ENCODE results near the gene SEC14L3.

Gene SEC14L3

DNA sequence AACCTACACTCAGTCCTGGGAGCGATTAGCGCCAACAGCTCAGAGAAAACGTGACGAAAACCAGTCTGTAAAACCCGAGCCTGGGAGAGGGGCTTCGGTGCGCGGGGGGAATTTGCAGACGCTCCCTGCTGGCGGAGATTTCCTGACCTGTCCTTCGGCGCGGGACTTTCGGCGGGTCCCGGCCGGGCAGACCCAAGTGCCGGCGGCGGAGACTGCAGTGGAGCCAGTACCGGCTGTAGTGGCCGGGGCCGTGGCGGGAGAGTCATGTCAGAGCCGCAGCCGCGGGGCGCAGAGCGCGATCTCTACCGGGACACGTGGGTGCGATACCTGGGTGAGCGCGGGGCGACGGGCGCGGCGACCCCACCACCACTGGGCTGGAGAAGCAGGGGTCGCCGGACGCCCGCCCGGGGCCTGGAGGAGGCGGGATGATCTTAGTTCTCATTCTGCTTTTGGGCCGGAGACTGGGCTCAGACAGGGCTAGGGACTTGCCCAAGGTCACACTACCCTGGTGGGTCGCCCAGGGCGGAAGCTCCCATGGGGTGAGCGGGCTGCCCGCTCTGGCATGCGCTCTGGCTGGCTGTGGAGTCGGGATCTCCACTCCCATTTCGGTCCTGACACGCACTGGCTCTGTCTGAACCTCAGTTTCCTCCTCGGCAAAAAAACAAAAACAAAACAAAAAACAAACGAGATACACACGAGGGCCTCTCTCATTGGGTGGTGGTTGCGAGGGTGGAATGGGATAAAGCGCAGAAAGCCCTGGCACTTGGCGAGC is 46.0 kb downstream of the SEC14L3 start, which contains the start of gene MTFP1 (continued):
- peak; percentile 73; the same call in 1 of the 2 replicates for TF ChIP-seq GLIS2 (tag by site-specific recombination; IDR thresholded peaks at IDR 0.05)
- TF ChIP-seq ZNF404 (tag by site-specific recombination; IDR thresholded peaks at IDR 0.05): no peak
- no peak for TF ChIP-seq ZNF174 (tag by site-specific recombination; IDR thresholded peaks at IDR 0.05)
- TF ChIP-seq ZNF37A (tag by site-specific recombination; IDR thresholded peaks at IDR 0.05): no peak
- TF ChIP-seq, protein P1, sequence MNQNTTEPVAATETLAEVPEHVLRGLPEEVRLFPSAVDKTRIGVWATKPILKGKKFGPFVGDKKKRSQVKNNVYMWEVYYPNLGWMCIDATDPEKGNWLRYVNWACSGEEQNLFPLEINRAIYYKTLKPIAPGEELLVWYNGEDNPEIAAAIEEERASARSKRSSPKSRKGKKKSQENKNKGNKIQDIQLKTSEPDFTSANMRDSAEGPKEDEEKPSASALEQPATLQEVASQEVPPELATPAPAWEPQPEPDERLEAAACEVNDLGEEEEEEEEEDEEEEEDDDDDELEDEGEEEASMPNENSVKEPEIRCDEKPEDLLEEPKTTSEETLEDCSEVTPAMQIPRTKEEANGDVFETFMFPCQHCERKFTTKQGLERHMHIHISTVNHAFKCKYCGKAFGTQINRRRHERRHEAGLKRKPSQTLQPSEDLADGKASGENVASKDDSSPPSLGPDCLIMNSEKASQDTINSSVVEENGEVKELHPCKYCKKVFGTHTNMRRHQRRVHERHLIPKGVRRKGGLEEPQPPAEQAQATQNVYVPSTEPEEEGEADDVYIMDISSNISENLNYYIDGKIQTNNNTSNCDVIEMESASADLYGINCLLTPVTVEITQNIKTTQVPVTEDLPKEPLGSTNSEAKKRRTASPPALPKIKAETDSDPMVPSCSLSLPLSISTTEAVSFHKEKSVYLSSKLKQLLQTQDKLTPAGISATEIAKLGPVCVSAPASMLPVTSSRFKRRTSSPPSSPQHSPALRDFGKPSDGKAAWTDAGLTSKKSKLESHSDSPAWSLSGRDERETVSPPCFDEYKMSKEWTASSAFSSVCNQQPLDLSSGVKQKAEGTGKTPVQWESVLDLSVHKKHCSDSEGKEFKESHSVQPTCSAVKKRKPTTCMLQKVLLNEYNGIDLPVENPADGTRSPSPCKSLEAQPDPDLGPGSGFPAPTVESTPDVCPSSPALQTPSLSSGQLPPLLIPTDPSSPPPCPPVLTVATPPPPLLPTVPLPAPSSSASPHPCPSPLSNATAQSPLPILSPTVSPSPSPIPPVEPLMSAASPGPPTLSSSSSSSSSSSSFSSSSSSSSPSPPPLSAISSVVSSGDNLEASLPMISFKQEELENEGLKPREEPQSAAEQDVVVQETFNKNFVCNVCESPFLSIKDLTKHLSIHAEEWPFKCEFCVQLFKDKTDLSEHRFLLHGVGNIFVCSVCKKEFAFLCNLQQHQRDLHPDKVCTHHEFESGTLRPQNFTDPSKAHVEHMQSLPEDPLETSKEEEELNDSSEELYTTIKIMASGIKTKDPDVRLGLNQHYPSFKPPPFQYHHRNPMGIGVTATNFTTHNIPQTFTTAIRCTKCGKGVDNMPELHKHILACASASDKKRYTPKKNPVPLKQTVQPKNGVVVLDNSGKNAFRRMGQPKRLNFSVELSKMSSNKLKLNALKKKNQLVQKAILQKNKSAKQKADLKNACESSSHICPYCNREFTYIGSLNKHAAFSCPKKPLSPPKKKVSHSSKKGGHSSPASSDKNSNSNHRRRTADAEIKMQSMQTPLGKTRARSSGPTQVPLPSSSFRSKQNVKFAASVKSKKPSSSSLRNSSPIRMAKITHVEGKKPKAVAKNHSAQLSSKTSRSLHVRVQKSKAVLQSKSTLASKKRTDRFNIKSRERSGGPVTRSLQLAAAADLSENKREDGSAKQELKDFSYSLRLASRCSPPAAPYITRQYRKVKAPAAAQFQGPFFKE (tag by site-specific recombination; IDR thresholded peaks at IDR 0.05; ENCODE audit: borderline replicate concordance): no peak
- TF ChIP-seq, protein P2, sequence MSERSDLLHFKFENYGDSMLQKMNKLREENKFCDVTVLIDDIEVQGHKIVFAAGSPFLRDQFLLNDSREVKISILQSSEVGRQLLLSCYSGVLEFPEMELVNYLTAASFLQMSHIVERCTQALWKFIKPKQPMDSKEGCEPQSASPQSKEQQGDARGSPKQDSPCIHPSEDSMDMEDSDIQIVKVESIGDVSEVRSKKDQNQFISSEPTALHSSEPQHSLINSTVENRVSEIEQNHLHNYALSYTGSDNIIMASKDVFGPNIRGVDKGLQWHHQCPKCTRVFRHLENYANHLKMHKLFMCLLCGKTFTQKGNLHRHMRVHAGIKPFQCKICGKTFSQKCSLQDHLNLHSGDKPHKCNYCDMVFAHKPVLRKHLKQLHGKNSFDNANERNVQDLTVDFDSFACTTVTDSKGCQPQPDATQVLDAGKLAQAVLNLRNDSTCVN (tag by site-specific recombination; optimal IDR thresholded peaks at IDR 0.05): peak; percentile 83
- peak; percentile 46; the same call in 1 of the 2 replicates for TF ChIP-seq BCL11A (tag by site-specific recombination; IDR thresholded peaks at IDR 0.05; ENCODE audit: low read depth)
- TF ChIP-seq ZNF221 (tag by site-specific recombination; IDR thresholded peaks at IDR 0.05; ENCODE audit: borderline replicate concordance): no peak
- TF ChIP-seq SETDB1 (IDR thresholded peaks at IDR 0.05; ENCODE audit: insufficient read length, low read length): no peak
- TF ChIP-seq ZFP37 (tag by site-specific recombination; IDR thresholded peaks at IDR 0.05): peak; percentile 57; the same call in 1 of the 2 replicates
- TF ChIP-seq, protein P3, sequence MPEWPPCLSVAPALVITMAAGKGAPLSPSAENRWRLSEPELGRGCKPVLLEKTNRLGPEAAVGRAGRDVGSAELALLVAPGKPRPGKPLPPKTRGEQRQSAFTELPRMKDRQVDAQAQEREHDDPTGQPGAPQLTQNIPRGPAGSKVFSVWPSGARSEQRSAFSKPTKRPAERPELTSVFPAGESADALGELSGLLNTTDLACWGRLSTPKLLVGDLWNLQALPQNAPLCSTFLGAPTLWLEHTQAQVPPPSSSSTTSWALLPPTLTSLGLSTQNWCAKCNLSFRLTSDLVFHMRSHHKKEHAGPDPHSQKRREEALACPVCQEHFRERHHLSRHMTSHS (tag by site-specific recombination; IDR thresholded peaks at IDR 0.05): no peak
- TF ChIP-seq ZNF624 (tag by site-specific recombination; IDR thresholded peaks at IDR 0.05): no peak
- TF ChIP-seq ZNF121 (tag by site-specific recombination; IDR thresholded peaks at IDR 0.05): no peak
- 0 out of 2 replicates have a peak, but pooled peaks have one; percentile 26 for TF ChIP-seq ZNF2 (tag by site-specific recombination; IDR thresholded peaks at IDR 0.05)
- no peak for TF ChIP-seq ZNF423 (tag by site-specific recombination; IDR thresholded peaks at IDR 0.05)
- TF ChIP-seq ZNF394 (tag by site-specific recombination; IDR thresholded peaks at IDR 0.05; ENCODE audit: borderline replicate concordance): peak; percentile 46; the same call in 1 of the 2 replicates
- no peak for TF ChIP-seq YY2 (tag by site-specific recombination; IDR thresholded peaks at IDR 0.05)
- TF ChIP-seq ZNF416 (tag by site-specific recombination; IDR thresholded peaks at IDR 0.05): no peak
- no peak for TF ChIP-seq ZNF560 (tag by site-specific recombination; IDR thresholded peaks at IDR 0.05; ENCODE audit: borderline replicate concordance)
- TF ChIP-seq, protein P4, sequence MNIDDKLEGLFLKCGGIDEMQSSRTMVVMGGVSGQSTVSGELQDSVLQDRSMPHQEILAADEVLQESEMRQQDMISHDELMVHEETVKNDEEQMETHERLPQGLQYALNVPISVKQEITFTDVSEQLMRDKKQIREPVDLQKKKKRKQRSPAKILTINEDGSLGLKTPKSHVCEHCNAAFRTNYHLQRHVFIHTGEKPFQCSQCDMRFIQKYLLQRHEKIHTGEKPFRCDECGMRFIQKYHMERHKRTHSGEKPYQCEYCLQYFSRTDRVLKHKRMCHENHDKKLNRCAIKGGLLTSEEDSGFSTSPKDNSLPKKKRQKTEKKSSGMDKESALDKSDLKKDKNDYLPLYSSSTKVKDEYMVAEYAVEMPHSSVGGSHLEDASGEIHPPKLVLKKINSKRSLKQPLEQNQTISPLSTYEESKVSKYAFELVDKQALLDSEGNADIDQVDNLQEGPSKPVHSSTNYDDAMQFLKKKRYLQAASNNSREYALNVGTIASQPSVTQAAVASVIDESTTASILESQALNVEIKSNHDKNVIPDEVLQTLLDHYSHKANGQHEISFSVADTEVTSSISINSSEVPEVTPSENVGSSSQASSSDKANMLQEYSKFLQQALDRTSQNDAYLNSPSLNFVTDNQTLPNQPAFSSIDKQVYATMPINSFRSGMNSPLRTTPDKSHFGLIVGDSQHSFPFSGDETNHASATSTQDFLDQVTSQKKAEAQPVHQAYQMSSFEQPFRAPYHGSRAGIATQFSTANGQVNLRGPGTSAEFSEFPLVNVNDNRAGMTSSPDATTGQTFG (tag by site-specific recombination; IDR thresholded peaks at IDR 0.05; ENCODE audit: borderline replicate concordance): no peak
- TF ChIP-seq ZNF324 (tag by site-specific recombination; IDR thresholded peaks at IDR 0.05): no peak; the same call in 1 of the 2 replicates
- no peak for TF ChIP-seq IKZF3 (tag by site-specific recombination; IDR thresholded peaks at IDR 0.05)
- TF ChIP-seq OSR2 (tag by site-specific recombination; IDR thresholded peaks at IDR 0.05): no peak
- TF ChIP-seq, protein P5, sequence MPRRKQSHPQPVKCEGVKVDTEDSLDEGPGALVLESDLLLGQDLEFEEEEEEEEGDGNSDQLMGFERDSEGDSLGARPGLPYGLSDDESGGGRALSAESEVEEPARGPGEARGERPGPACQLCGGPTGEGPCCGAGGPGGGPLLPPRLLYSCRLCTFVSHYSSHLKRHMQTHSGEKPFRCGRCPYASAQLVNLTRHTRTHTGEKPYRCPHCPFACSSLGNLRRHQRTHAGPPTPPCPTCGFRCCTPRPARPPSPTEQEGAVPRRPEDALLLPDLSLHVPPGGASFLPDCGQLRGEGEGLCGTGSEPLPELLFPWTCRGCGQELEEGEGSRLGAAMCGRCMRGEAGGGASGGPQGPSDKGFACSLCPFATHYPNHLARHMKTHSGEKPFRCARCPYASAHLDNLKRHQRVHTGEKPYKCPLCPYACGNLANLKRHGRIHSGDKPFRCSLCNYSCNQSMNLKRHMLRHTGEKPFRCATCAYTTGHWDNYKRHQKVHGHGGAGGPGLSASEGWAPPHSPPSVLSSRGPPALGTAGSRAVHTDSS (tag by site-specific recombination; IDR thresholded peaks at IDR 0.05): no peak
- no peak for TF ChIP-seq ZNF426 (tag by site-specific recombination; IDR thresholded peaks at IDR 0.05)
- TF ChIP-seq ZNF354C (tag by site-specific recombination; IDR thresholded peaks at IDR 0.05; ENCODE audit: borderline replicate concordance, low read depth): no peak
- TF ChIP-seq ZNF596 (tag by site-specific recombination; IDR thresholded peaks at IDR 0.05): no peak
- TF ChIP-seq OVOL3 (tag by site-specific recombination; IDR thresholded peaks at IDR 0.05): no peak
